ENCODE data around the gene GFPT2.

The GFPT2 gene

GRCh38 chr5:180350296-180350695, 2.8 kb downstream of the GFPT2 start:
- Histone ChIP-seq H3K27me3 (peaks cover 0 to 5% of the 10 kb centered on the region in 2 donors), H3K9me3 (no peaks in the 10 kb centered on the region), H3K36me3 (no peaks in the 10 kb centered on the region), H3K4me1 (peaks cover 0 to 23% (median 18%) of the 10 kb centered on the region in 4 donors), H3K27ac (no peak overlapping the region), H3K4me3 (no peak overlapping the region)
- intact Hi-C loops (cut with DNase I; ENCODE audit: low total_unique reads), result no loop called here
- DNase-seq, result no peak
- no peak for TF ChIP-seq CTCF (IDR thresholded peaks at IDR 0.05)

- Histone ChIP-seq H3K27me3 (peaks cover 0 to 2% of the 10 kb centered on the region in 2 donors), H3K27ac (no peak overlapping the region), H3K4me1 (peaks cover 0 to 23% (median 18%) of the 10 kb centered on the region in 4 donors), H3K4me3 (no peak overlapping the region), H3K36me3 (no peaks in the 10 kb centered on the region), H3K9me3 (no peaks in the 10 kb centered on the region)
- DNase-seq, result no peak
- intact Hi-C loops (cut with DNase I; ENCODE audit: low total_unique reads), result no loop called here
- TF ChIP-seq CTCF (IDR thresholded peaks at IDR 0.05), result no peak
These were observed 3.7 kb downstream of the GFPT2 start for GRCh38 chr5:180349391-180349790.

DNA sequence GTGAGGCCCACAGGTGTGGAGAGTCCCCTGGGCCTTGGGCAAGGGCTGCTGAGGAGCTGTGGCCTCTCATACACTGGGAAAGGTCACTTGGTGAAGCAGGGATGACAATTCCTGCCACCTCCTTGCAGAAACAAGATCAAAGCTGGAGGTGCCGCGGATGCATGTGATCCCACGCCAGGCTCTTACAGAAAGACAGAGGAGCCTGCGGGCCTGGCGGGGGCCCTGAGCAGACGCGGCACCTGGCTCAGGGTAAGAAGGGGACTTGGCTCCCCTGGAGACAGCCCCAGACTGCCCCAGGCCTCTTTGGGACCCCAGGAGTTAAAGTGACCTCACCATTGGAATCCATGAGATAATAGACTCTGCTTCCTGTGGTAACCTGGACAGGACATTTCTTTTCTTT, 4.8 kb downstream of the GFPT2 start:
- Histone ChIP-seq H3K36me3 (no peaks in the 10 kb centered on the region), H3K4me1 (peaks cover 0 to 15% (median 11%) of the 10 kb centered on the region in 4 donors), H3K4me3 (no peak overlapping the region), H3K27me3 (no peaks in the 10 kb centered on the region), H3K27ac (no peak overlapping the region), H3K9me3 (no peaks in the 10 kb centered on the region)
- no peak for TF ChIP-seq CTCF (IDR thresholded peaks at IDR 0.05)
- intact Hi-C loops (cut with DNase I; ENCODE audit: low total_unique reads), result no loop called here
- no peak for DNase-seq

DNA sequence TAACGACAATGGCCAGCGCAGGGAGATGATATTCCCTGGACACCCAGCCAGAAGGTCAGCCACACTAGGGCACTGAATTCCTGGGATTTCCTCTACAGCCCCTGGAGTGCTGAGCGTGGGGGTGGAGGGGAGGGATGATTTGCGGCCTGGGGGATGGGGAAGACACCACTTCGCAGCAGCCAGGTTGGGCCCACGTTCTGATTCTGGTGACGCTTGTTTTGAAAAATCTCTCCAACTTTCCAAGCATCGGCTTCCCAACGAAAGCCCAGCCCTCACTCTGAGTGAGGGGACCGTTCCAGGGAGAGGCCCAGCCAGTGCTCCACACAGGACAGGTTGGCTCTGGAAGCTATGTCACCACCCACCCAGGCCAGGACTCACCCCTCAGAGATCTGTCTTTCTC, 5.4 kb downstream of the GFPT2 start:
- intact Hi-C loops (cut with DNase I; ENCODE audit: low total_unique reads), result no loop called here
- H3K27me3 ChIP-seq, result no peaks in the 10 kb centered on the region
- TF ChIP-seq CTCF (IDR thresholded peaks at IDR 0.05), result no peak
- no peak for DNase-seq
- H3K36me3 ChIP-seq, result no peaks in the 10 kb centered on the region
- H3K27ac ChIP-seq, result no peak overlapping the region
- no peak overlapping the region for H3K4me3 ChIP-seq
- peaks cover 0 to 17% (median 7%) of the 10 kb centered on the region in 4 donors for H3K4me1 ChIP-seq
- no peaks in the 10 kb centered on the region for H3K9me3 ChIP-seq

GRCh38 chr5:180346358-180346757, 6.8 kb downstream of the GFPT2 start:
- intact Hi-C loops (cut with DNase I; ENCODE audit: low total_unique reads), result no loop called here
- Histone ChIP-seq H3K4me3 (no peak overlapping the region), H3K27ac (no peak overlapping the region), H3K4me1 (peaks cover 0 to 6% (median 0%) of the 10 kb centered on the region in 4 donors), H3K36me3 (no peaks in the 10 kb centered on the region), H3K27me3 (no peaks in the 10 kb centered on the region), H3K9me3 (no peaks in the 10 kb centered on the region)
- TF ChIP-seq CTCF (IDR thresholded peaks at IDR 0.05), result no peak
- DNase-seq, result no peak

GRCh38 chr5:180345781-180346180, 7.4 kb downstream of the GFPT2 start:
- no peak for DNase-seq
- no peak for TF ChIP-seq CTCF (IDR thresholded peaks at IDR 0.05)
- no peak overlapping the region for H3K4me3 ChIP-seq
- no peaks in the 10 kb centered on the region for H3K36me3 ChIP-seq
- no peak overlapping the region for H3K27ac ChIP-seq
- intact Hi-C loops (cut with DNase I; ENCODE audit: low total_unique reads), result no loop called here
- H3K9me3 ChIP-seq, result no peaks in the 10 kb centered on the region
- H3K27me3 ChIP-seq, result no peaks in the 10 kb centered on the region
- peaks cover 0 to 6% (median 0%) of the 10 kb centered on the region in 4 donors for H3K4me1 ChIP-seq

Measured in tibial artery (tissue), 4 donors.